Measurements from ENCODE around the gene WSB1.

WSB1 gene

DNA sequence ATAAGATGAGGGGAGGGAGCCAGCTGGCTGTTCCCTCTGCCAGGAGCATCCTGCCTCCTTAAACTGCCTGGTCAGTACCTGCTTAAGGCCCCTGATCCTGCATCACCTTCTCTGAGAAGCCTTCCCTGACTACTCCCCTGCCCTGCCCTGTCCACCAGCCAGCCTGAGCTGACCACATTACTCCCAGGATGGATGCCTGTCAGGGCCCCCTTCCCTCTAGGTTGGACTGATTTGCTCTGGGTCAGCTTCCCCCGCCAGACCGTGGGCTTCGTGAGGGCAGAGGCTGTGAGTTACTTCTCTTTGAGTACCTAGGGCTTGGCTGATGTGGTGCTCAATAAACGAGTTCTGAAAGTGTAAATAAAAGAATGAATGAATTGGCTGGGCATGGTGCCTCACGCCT is 63.3 kb downstream of the WSB1 start:
- Histone ChIP-seq H3K27me3 (ENCODE audit: insufficient read depth, low read length) (no peaks in the 10 kb centered on the region), H3K79me2 (ENCODE audit: insufficient read depth, low read length) (no peaks in the 10 kb centered on the region), H3K4me3 (ENCODE audit: low read depth, low read length, poor library complexity, severe bottlenecking) (no peak overlapping the region), H4K20me1 (ENCODE audit: insufficient read depth, low read length) (no peaks in the 10 kb centered on the region), H3K36me3 (ENCODE audit: insufficient read depth, low read length) (no peaks in the 10 kb centered on the region), H3K4me1 (ENCODE audit: insufficient read depth, low read length, severe bottlenecking) (peaks cover 18% of the 10 kb centered on the region), H3K9me2 (ENCODE audit: low read depth, low read length) (no peaks in the 10 kb centered on the region), H3K9ac (ENCODE audit: low read length) (no peak overlapping the region), H2AFZ (ENCODE audit: low read length) (no peak overlapping the region), H3K9me3 (ENCODE audit: low read length) (no peaks in the 10 kb centered on the region), H3F3A (ENCODE audit: insufficient read depth, low read length) (0 out of 2 replicates have a peak, but pooled peaks cover 2% of the 10 kb centered on the region), H3K4me2 (ENCODE audit: low read length) (no peak overlapping the region), H3K27ac (ENCODE audit: low read depth, low read length, poor library complexity, severe bottlenecking) (no peak overlapping the region)
- TF ChIP-seq, protein P1, sequence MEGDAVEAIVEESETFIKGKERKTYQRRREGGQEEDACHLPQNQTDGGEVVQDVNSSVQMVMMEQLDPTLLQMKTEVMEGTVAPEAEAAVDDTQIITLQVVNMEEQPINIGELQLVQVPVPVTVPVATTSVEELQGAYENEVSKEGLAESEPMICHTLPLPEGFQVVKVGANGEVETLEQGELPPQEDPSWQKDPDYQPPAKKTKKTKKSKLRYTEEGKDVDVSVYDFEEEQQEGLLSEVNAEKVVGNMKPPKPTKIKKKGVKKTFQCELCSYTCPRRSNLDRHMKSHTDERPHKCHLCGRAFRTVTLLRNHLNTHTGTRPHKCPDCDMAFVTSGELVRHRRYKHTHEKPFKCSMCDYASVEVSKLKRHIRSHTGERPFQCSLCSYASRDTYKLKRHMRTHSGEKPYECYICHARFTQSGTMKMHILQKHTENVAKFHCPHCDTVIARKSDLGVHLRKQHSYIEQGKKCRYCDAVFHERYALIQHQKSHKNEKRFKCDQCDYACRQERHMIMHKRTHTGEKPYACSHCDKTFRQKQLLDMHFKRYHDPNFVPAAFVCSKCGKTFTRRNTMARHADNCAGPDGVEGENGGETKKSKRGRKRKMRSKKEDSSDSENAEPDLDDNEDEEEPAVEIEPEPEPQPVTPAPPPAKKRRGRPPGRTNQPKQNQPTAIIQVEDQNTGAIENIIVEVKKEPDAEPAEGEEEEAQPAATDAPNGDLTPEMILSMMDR (IDR thresholded peaks at IDR 0.05; ENCODE audit: low read length): no peak
- no peak for TF ChIP-seq EZH2 (IDR thresholded peaks at IDR 0.05; ENCODE audit: borderline replicate concordance, low read length)

DNA sequence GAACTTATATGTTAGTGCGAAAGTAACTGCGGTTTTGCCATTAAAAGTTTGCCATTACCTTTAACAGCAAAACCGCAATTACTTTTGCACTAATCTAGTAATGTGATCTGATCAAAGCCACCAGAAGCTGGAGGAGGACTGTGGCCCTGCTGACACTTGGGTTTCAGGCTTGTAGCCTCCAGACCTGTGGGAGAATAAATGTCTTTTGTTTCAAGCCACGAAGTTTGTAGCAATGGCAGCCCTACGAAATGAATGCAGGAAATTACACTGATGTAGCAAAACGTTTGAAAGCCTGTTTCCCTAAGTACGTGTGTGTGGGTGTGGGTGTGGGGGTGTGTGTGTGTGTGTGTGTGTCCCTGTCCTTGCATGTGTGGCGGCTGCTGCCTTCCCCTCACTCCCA is 66.6 kb downstream of the WSB1 start:
- Histone ChIP-seq H2AFZ (ENCODE audit: low read length) (no peak overlapping the region), H4K20me1 (ENCODE audit: insufficient read depth, low read length) (no peaks in the 10 kb centered on the region), H3K9ac (ENCODE audit: low read length) (no peak overlapping the region), H3K4me3 (ENCODE audit: low read depth, low read length, poor library complexity, severe bottlenecking) (no peak overlapping the region), H3K4me1 (ENCODE audit: insufficient read depth, low read length, severe bottlenecking) (no peaks in the 10 kb centered on the region), H3K79me2 (ENCODE audit: insufficient read depth, low read length) (no peaks in the 10 kb centered on the region), H3K4me2 (ENCODE audit: low read length) (no peak overlapping the region), H3K9me3 (ENCODE audit: low read length) (no peaks in the 10 kb centered on the region), H3F3A (ENCODE audit: insufficient read depth, low read length) (no peaks in the 10 kb centered on the region), H3K27ac (ENCODE audit: low read depth, low read length, poor library complexity, severe bottlenecking) (no peak overlapping the region), H3K9me2 (ENCODE audit: low read depth, low read length) (no peaks in the 10 kb centered on the region), H3K36me3 (ENCODE audit: insufficient read depth, low read length) (no peaks in the 10 kb centered on the region), H3K27me3 (ENCODE audit: insufficient read depth, low read length) (0 out of 2 replicates have a peak, but pooled peaks cover 3% of the 10 kb centered on the region)
- TF ChIP-seq, protein P1 (IDR thresholded peaks at IDR 0.05; ENCODE audit: low read length): no peak
- TF ChIP-seq EZH2 (IDR thresholded peaks at IDR 0.05; ENCODE audit: borderline replicate concordance, low read length): no peak

DNA sequence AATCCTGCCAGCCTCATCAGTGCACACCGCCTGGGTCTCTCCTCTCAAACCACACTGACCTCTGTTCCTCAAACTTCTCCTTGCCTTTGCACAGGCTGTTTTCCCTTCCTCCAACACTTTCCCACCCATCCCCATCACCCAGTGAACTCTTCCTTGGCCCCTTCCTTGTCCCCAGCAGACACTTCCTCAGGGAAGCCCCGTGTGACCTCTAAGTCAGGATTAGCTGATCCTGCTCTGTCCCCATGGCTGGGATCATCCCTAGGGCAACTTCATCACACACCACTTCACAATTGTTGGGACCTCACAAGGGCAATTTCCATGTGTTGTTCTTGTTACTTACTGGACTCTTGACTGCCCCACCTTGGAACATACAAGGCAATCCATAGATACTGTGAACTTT is 67.8 kb downstream of the WSB1 start:
- H3K9me2 ChIP-seq (ENCODE audit: low read depth, low read length): no peaks in the 10 kb centered on the region
- no peak overlapping the region for H3K4me2 ChIP-seq (ENCODE audit: low read length)
- H3K4me1 ChIP-seq (ENCODE audit: insufficient read depth, low read length, severe bottlenecking): no peaks in the 10 kb centered on the region
- H3K9ac ChIP-seq (ENCODE audit: low read length): no peak overlapping the region
- H3K36me3 ChIP-seq (ENCODE audit: insufficient read depth, low read length): no peaks in the 10 kb centered on the region
- H3K27ac ChIP-seq (ENCODE audit: low read depth, low read length, poor library complexity, severe bottlenecking): no peak overlapping the region
- H3K4me3 ChIP-seq (ENCODE audit: low read depth, low read length, poor library complexity, severe bottlenecking): no peak overlapping the region
- no peaks in the 10 kb centered on the region for H3F3A ChIP-seq (ENCODE audit: insufficient read depth, low read length)
- no peak for TF ChIP-seq EZH2 (IDR thresholded peaks at IDR 0.05; ENCODE audit: borderline replicate concordance, low read length)
- TF ChIP-seq, protein P1 (IDR thresholded peaks at IDR 0.05; ENCODE audit: low read length): no peak
- H3K9me3 ChIP-seq (ENCODE audit: low read length): no peaks in the 10 kb centered on the region
- no peaks in the 10 kb centered on the region for H3K79me2 ChIP-seq (ENCODE audit: insufficient read depth, low read length)
- 0 out of 2 replicates have a peak, but pooled peaks cover 3% of the 10 kb centered on the region for H3K27me3 ChIP-seq (ENCODE audit: insufficient read depth, low read length)
- H2AFZ ChIP-seq (ENCODE audit: low read length): no peak overlapping the region
- no peaks in the 10 kb centered on the region for H4K20me1 ChIP-seq (ENCODE audit: insufficient read depth, low read length)
